Progenitor cell of endocrine pancreas (in vitro differentiated cells): ENCODE measurements around the gene CACHD1. TPM values are rescaled to one million over a fixed set of nuclear protein-coding genes. Genes with fewer than 3 reads are reported as not detected.

Experiments used
- DNase-seq: peaks from one replicate; pipeline ENCODE4 v3.0.0; 2021; ENCODE audit warnings: low spot score; ENCODE audit not compliant: unreplicated experiment
- H3K27ac Mint-ChIP-seq: 2 replicates; pipeline ENCODE4 v1.8.0; 2021; ENCODE audit warnings: mild to moderate bottlenecking, moderate library complexity, mixed read lengths
- H3K27me3 Mint-ChIP-seq: 2 replicates; pipeline ENCODE4 v1.8.0; 2021; ENCODE audit warnings: mixed read lengths
- H3K36me3 Mint-ChIP-seq: 2 replicates; pipeline ENCODE4 v1.8.0; 2022; ENCODE audit warnings: mixed read lengths; ENCODE audit not compliant: insufficient read depth
- H3K4me1 Mint-ChIP-seq: 2 replicates; pipeline ENCODE4 v1.8.0; 2021; ENCODE audit warnings: low read depth, mixed read lengths
- H3K4me3 Mint-ChIP-seq: 2 replicates; pipeline ENCODE4 v1.8.0; 2021; ENCODE audit warnings: low read depth, mild to moderate bottlenecking, moderate library complexity, mixed read lengths
- H3K9me3 Mint-ChIP-seq: 2 replicates; pipeline ENCODE4 v1.8.0; 2021; ENCODE audit warnings: low read depth, mixed read lengths
- total RNA-seq: library from RNA; stranded (reverse); gene quantifications from 2 replicates; pipeline ENCODE4 v1.2.1, GENCODE V29; 2021
- TF ChIP-seq, protein P1 (sequence below): fragments of 200-600 bp; sonication (generic); IDR thresholded peaks from one replicate; pipeline ENCODE4 v1.5.0; 2021; ENCODE audit warnings: antibody characterized with exemption, mild to moderate bottlenecking; ENCODE audit not compliant: unreplicated experiment

Gene CACHD1
- total RNA-seq, 1 donor from 2014 or later: 36.0 TPM

DNA sequence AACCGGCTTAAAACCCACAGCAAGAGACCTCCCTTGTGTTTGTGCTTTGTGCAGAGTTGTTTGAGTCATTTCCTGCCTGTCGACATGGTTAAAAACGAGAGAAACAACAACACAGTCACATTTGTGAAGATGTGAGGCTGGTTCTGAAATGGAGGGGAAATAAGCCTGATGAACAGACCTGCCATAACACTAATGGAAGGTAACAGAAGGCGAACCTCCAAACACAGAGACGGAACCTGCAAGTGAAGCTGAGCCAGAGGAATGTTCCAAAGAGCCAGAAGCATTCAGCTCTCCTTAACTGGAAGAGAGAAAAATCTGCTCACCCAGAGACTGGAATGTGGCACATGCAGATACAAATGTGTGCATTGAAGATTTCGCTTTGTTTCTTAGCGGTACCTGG, 221.7 kb downstream of the CACHD1 start:
- no peak for DNase-seq
- TF ChIP-seq, protein P1, sequence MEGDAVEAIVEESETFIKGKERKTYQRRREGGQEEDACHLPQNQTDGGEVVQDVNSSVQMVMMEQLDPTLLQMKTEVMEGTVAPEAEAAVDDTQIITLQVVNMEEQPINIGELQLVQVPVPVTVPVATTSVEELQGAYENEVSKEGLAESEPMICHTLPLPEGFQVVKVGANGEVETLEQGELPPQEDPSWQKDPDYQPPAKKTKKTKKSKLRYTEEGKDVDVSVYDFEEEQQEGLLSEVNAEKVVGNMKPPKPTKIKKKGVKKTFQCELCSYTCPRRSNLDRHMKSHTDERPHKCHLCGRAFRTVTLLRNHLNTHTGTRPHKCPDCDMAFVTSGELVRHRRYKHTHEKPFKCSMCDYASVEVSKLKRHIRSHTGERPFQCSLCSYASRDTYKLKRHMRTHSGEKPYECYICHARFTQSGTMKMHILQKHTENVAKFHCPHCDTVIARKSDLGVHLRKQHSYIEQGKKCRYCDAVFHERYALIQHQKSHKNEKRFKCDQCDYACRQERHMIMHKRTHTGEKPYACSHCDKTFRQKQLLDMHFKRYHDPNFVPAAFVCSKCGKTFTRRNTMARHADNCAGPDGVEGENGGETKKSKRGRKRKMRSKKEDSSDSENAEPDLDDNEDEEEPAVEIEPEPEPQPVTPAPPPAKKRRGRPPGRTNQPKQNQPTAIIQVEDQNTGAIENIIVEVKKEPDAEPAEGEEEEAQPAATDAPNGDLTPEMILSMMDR: no peak
- no peaks in the 10 kb centered on the region for H3K9me3 Mint-ChIP-seq
- H3K4me1 Mint-ChIP-seq: peaks cover 10% of the 10 kb centered on the region
- H3K27ac Mint-ChIP-seq: no peak overlapping the region
- peaks cover 27% of the 10 kb centered on the region for H3K36me3 Mint-ChIP-seq
- no peak overlapping the region for H3K4me3 Mint-ChIP-seq
- peaks cover 2% of the 10 kb centered on the region for H3K27me3 Mint-ChIP-seq

DNA sequence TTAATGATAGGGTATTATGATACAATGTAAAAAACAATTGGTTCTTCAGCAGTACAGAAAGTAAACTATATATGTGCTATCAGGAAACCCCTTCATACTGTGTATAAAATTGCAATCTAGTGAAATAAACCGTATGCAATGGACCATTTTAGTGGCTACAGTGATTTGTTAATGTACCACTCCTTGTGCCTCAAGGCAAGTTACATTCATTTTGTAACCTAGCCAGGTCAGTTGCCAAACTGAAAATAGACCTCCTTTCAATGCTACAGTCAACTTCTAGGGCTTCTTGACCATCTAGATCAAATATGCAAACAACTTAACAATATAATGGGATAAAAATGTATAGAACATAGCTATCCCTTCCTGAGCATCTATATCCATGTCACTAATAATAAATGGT, 223.0 kb downstream of the CACHD1 start:
- H3K9me3 Mint-ChIP-seq: no peaks in the 10 kb centered on the region
- H3K4me1 Mint-ChIP-seq: no peaks in the 10 kb centered on the region
- peaks cover 2% of the 10 kb centered on the region for H3K27me3 Mint-ChIP-seq
- no peak overlapping the region for H3K4me3 Mint-ChIP-seq
- TF ChIP-seq, protein P1: no peak
- no peak for DNase-seq
- H3K27ac Mint-ChIP-seq: no peak overlapping the region
- peaks cover 26% of the 10 kb centered on the region for H3K36me3 Mint-ChIP-seq

DNA sequence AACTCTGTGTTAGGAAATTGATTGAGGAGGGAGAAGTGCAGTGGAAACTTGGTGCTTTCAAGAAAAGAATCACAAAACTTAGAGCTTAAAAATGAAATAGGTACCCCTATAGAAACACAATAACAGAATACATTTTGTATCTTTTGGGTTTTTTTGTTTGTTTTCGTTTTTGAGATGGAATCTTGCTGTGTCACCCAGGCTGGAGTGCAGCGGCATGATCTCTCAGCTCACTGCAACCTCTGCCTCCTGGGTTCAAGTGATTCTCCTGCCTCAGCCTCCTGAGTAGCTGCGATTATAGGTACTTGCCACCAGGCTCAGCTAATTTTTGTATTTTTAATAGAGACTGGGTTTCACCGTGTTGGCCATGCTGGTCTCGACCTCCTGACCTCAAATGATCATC, 223.5 kb downstream of the CACHD1 start:
- no peak overlapping the region for H3K4me3 Mint-ChIP-seq
- no peak for DNase-seq
- TF ChIP-seq, protein P1: no peak
- H3K36me3 Mint-ChIP-seq: peaks cover 25% of the 10 kb centered on the region
- H3K27me3 Mint-ChIP-seq: peaks cover 2% of the 10 kb centered on the region
- no peaks in the 10 kb centered on the region for H3K9me3 Mint-ChIP-seq
- H3K4me1 Mint-ChIP-seq: no peaks in the 10 kb centered on the region
- no peak overlapping the region for H3K27ac Mint-ChIP-seq

DNA sequence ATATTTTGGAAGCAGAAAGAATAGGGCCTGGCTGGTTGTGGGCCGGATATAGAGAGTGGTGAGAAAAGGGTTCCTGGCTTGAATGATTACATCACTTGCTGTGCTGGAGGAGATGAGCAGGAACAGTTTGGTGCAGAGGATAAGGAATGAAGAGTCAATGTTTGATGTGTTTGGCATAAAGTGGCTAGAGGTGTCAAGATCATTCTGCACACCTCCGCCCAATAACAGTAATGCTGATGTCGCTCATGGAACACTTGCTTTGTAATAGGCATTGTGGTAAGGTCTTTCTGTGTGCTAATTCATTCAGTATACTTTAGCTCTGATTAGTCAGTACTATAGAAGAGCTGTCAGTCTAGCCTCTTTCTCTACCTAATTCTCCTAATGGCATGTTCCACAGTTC, 226.9 kb downstream of the CACHD1 start:
- TF ChIP-seq, protein P1: no peak
- Mint-ChIP-seq H3K4me3 (no peak overlapping the region), H3K27me3 (peaks cover 10% of the 10 kb centered on the region), H3K9me3 (no peaks in the 10 kb centered on the region), H3K4me1 (no peaks in the 10 kb centered on the region), H3K27ac (no peak overlapping the region), H3K36me3 (peaks cover 6% of the 10 kb centered on the region)
- no peak for DNase-seq

DNA sequence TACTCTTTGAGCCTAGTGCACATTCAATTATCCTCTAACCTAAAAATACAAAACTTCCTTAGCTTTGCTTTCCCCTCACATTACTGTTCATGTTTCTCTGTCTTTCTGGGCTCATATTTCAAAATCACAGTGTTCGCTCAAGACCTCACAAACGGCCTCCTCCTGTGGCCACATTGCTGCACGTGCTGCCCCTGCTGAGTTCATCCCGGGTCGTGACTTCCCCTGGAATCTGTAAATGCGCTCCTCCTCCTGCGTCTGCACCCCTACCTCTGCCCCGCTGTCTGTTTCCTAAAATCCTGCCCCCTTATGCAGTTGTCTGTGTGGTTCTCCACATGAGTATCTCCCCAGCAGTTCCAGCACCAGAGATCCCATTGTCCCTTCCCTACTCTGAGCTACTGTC, 229.4 kb downstream of the CACHD1 start:
- peaks cover 10% of the 10 kb centered on the region for H3K27me3 Mint-ChIP-seq
- no peak for DNase-seq

More for the DNA sequence above, 229.4 kb downstream of the CACHD1 start:
- Mint-ChIP-seq H3K4me3 (no peak overlapping the region), H3K36me3 (peaks cover 2% of the 10 kb centered on the region), H3K4me1 (no peaks in the 10 kb centered on the region), H3K27ac (peak overlapping the region; percentile 8), H3K9me3 (no peaks in the 10 kb centered on the region)
- TF ChIP-seq, protein P1: no peak
